ENCODE measurements around the gene TP53BP2. TPM values are rescaled to one million over a fixed set of nuclear protein-coding genes. Genes with fewer than 3 reads are reported as not detected.

TP53BP2 gene
- total and polyA plus RNA-seq, 2 experiments from 2014 or later = 9.2 to 18.2 TPM

DNA sequence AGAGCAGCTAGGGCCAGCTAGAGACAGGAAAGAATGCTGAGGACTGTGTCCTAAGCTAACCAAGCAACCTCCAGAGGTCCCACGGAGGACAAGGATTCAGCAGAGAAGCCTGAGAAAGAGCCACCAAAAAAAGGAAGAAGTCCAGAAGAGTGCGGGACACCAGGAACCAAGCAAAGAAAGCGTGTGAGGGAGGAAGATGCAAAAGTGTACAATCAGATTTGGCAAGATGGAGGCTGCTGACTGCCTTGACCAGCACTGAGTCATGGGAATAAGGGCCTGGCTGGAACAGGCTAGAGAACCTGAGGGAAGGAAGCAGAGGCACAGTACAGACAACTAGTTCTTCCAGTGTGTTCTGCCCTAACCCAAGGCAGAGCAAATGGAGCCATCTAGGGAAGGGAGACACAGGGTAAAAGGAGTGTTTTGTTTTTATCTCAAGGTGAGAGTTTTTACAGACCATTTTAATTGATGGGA lies 18.5 kb downstream of the TP53BP2 start:
- H3K79me2 ChIP-seq (ENCODE audit: insufficient read depth) = peaks cover 90% of the 10 kb centered on the region
- no peaks in the 10 kb centered on the region for H3K9me2 ChIP-seq (ENCODE audit: insufficient read depth)
- in situ Hi-C loops (cut with MboI) = no loop called here
- H3K4me1 ChIP-seq (ENCODE audit: insufficient read depth) = peaks cover 14% of the 10 kb centered on the region
- no peak overlapping the region for H3K4me3 ChIP-seq
- peaks cover 26% of the 10 kb centered on the region for H3F3A ChIP-seq (ENCODE audit: insufficient read depth)
- WGBS, 2 experiments (ENCODE audit: low coverage in 1 of 2, low lambda C conversion rate in 2 of 2, missing lambda C conversion rate in 2 of 2) = 85 to 86% methylated on average over 3 of the region's 3 CpGs
- no peak overlapping the region for H3K9ac ChIP-seq
- H3K4me2 ChIP-seq (ENCODE audit: unreplicated experiment) = no peak overlapping the region
- H3K27ac ChIP-seq = no peak overlapping the region
- peak; percentile 60 for DNase-seq
- no peak overlapping the region for H2AFZ ChIP-seq
- H4K20me1 ChIP-seq (ENCODE audit: insufficient read depth) = peaks cover 8% of the 10 kb centered on the region; the same call in 1 of the 2 replicates
- TF ChIP-seq EZH2phosphoT487 (IDR thresholded peaks at IDR 0.05; ENCODE audit: insufficient read depth, low read depth) (no peak), EZH2 (IDR thresholded peaks at IDR 0.05; ENCODE audit: insufficient read depth, poor library complexity, severe bottlenecking) (no peak)
- no peaks in the 10 kb centered on the region for H3K27me3 ChIP-seq (replicated peaks; ENCODE audit: insufficient read depth)
- no peaks in the 10 kb centered on the region; the same call in 1 of the 2 replicates for H3K36me3 ChIP-seq (ENCODE audit: low read depth)
- H3K9me3 ChIP-seq (ENCODE audit: low read depth) = no peaks in the 10 kb centered on the region

DNA sequence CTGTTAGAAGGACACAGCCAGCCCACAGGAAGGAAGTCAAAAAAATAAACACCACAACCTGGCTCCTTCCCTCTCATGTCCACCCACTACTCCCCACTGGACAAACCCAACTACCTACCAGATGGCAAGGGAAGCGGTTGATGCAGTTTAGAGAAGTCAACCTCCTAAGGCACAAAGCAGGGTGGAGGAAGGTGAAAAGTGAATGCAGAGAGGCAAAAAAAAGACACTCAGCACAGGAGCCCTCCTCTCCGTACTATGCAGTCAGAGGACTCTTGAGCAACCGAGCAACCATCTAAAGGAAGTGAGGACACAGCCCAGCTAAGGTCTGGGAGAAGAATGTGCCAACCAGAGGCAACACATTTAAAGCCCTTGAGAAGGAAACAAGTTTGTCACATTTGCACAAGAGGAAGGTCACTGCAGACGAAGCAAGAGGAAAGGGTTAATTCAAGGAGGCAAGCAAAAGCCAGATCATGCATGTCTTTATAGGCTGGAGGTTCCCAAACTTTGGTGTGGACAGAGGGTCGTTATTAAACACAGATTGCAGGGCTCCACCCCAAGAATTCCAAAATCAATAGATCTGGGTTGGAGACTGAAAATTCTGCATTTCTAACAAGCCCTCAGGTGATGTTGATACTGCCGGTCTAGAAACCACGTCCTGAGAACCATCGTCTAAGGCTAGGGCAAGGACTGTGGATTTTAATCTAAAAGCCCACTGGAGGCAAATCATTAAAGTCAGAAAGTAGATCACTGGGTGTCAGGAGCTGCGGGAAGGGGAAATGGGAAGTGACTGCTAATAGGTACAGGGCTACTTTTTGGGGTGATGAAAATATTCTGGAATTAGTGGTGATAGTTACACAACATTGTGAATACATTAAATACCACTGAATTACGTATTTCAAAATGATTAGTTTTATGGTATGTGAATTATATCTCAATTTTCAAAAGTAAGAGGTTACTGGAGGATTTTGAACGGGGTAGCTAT lies 19.7 kb downstream of the TP53BP2 start:
- DNase-seq = peak; percentile 15
- H3K9ac ChIP-seq = no peak overlapping the region
- WGBS, 2 experiments (ENCODE audit: low coverage in 1 of 2, low lambda C conversion rate in 2 of 2, missing lambda C conversion rate in 2 of 2) = 77 to 78% methylated on average over 11 of the region's 11 CpGs

DNA sequence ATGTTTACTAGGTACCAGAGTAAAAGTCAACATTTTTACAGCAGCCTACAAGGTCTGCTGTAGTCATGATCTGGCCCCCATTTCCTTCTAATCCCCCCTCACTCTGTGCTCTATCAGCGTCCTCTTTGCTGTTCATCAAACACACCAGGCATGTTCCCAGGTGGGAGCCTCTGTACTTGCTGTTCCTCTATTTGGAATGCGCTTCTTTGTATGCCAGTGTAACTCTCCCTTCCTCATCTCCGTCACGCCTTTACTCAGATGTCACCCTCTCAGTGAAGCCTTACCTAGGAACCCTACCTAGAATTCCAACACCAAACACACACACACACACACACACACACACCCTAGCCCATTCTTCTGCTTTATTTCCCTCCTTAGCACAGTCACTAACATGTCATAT lies 21.0 kb downstream of the TP53BP2 start:
- H3F3A ChIP-seq (ENCODE audit: insufficient read depth) = peaks cover 21% of the 10 kb centered on the region
- H3K4me2 ChIP-seq (ENCODE audit: unreplicated experiment) = no peak overlapping the region
- no peak overlapping the region for H2AFZ ChIP-seq
- H3K4me1 ChIP-seq (ENCODE audit: insufficient read depth) = peaks cover 25% of the 10 kb centered on the region
- H3K36me3 ChIP-seq (ENCODE audit: low read depth) = no peaks in the 10 kb centered on the region; the same call in 1 of the 2 replicates
- 89 to 92% methylated on average over 4 of the region's 4 CpGs for WGBS, 2 experiments (ENCODE audit: low coverage in 1 of 2, low lambda C conversion rate in 2 of 2, missing lambda C conversion rate in 2 of 2)
- no peak overlapping the region for H3K9ac ChIP-seq
- no peak for TF ChIP-seq EZH2phosphoT487 (IDR thresholded peaks at IDR 0.05; ENCODE audit: insufficient read depth, low read depth)
- TF ChIP-seq EZH2 (IDR thresholded peaks at IDR 0.05; ENCODE audit: insufficient read depth, poor library complexity, severe bottlenecking) = no peak
- H3K27ac ChIP-seq = no peak overlapping the region
- in situ Hi-C loops (cut with MboI) = no loop called here
- H3K4me3 ChIP-seq = no peak overlapping the region
- H3K27me3 ChIP-seq (replicated peaks; ENCODE audit: insufficient read depth) = no peaks in the 10 kb centered on the region
- H3K9me2 ChIP-seq (ENCODE audit: insufficient read depth) = no peaks in the 10 kb centered on the region
- peaks cover 92% of the 10 kb centered on the region for H3K79me2 ChIP-seq (ENCODE audit: insufficient read depth)
- no peaks in the 10 kb centered on the region for H3K9me3 ChIP-seq (ENCODE audit: low read depth)
- H4K20me1 ChIP-seq (ENCODE audit: insufficient read depth) = peaks cover 8% of the 10 kb centered on the region; the same call in 1 of the 2 replicates
- DNase-seq = no peak

More for the DNA sequence above, 19.7 kb downstream of the TP53BP2 start:
- Histone ChIP-seq H3K9me2 (ENCODE audit: insufficient read depth) (no peaks in the 10 kb centered on the region), H3F3A (ENCODE audit: insufficient read depth) (peaks cover 19% of the 10 kb centered on the region; the same call in 1 of the 2 replicates), H3K4me1 (ENCODE audit: insufficient read depth) (peaks cover 11% of the 10 kb centered on the region), H3K79me2 (ENCODE audit: insufficient read depth) (peaks cover 100% of the 10 kb centered on the region), H4K20me1 (ENCODE audit: insufficient read depth) (peaks cover 8% of the 10 kb centered on the region; the same call in 1 of the 2 replicates), H3K27me3 (replicated peaks; ENCODE audit: insufficient read depth) (no peaks in the 10 kb centered on the region), H3K9me3 (ENCODE audit: low read depth) (no peaks in the 10 kb centered on the region), H2AFZ (no peak overlapping the region), H3K36me3 (ENCODE audit: low read depth) (no peaks in the 10 kb centered on the region; the same call in 1 of the 2 replicates), H3K4me3 (no peak overlapping the region), H3K27ac (no peak overlapping the region), H3K4me2 (ENCODE audit: unreplicated experiment) (no peak overlapping the region)
- no peak for TF ChIP-seq EZH2 (IDR thresholded peaks at IDR 0.05; ENCODE audit: insufficient read depth, poor library complexity, severe bottlenecking)
- no peak for TF ChIP-seq EZH2phosphoT487 (IDR thresholded peaks at IDR 0.05; ENCODE audit: insufficient read depth, low read depth)
- in situ Hi-C loops (cut with MboI) = no loop called here

GRCh38 chr1:223824287-223824686 lies 21.5 kb downstream of the TP53BP2 start:
- Histone ChIP-seq H3K4me1 (ENCODE audit: insufficient read depth) (peaks cover 29% of the 10 kb centered on the region), H3K4me3 (no peak overlapping the region), H3K27me3 (replicated peaks; ENCODE audit: insufficient read depth) (no peaks in the 10 kb centered on the region), H3K9me3 (ENCODE audit: low read depth) (no peaks in the 10 kb centered on the region), H3K4me2 (ENCODE audit: unreplicated experiment) (no peak overlapping the region), H2AFZ (no peak overlapping the region), H4K20me1 (ENCODE audit: insufficient read depth) (peaks cover 8% of the 10 kb centered on the region; the same call in 1 of the 2 replicates), H3F3A (ENCODE audit: insufficient read depth) (peaks cover 23% of the 10 kb centered on the region), H3K9me2 (ENCODE audit: insufficient read depth) (no peaks in the 10 kb centered on the region), H3K36me3 (ENCODE audit: low read depth) (no peaks in the 10 kb centered on the region; the same call in 1 of the 2 replicates), H3K79me2 (ENCODE audit: insufficient read depth) (peaks cover 92% of the 10 kb centered on the region), H3K27ac (no peak overlapping the region), H3K9ac (no peak overlapping the region)
- WGBS, 2 experiments (ENCODE audit: low coverage in 1 of 2, low lambda C conversion rate in 2 of 2, missing lambda C conversion rate in 2 of 2) = 85 to 87% methylated on average over 9 of the region's 9 CpGs
- TF ChIP-seq EZH2 (IDR thresholded peaks at IDR 0.05; ENCODE audit: insufficient read depth, poor library complexity, severe bottlenecking) (no peak), EZH2phosphoT487 (IDR thresholded peaks at IDR 0.05; ENCODE audit: insufficient read depth, low read depth) (no peak)
- in situ Hi-C loops (cut with MboI) = no loop called here
- no peak for DNase-seq
